ENCODE results near the gene CAMK1D.

Gene CAMK1D

GRCh38 chr10:12377658-12378290 lies 28.4 kb downstream of the CAMK1D start:
- no peak for TF ChIP-seq ARNTL (CRISPR knock-in tag; IDR thresholded peaks at IDR 0.05; ENCODE audit: borderline replicate concordance, low read depth)
- ATAC-seq, result no peak

GRCh38 chr10:12380999-12381398 lies 31.7 kb downstream of the CAMK1D start:
- ATAC-seq, result no peak
- TF ChIP-seq ZC3H10 (CRISPR knock-in tag; IDR thresholded peaks at IDR 0.05) (no peak), SNAI2 (CRISPR knock-in tag; IDR thresholded peaks at IDR 0.05) (no peak), OSR1 (CRISPR knock-in tag; IDR thresholded peaks at IDR 0.05) (no peak), PPARA (CRISPR knock-in tag; IDR thresholded peaks at IDR 0.05; ENCODE audit: borderline replicate concordance) (no peak), ZFP30 (CRISPR knock-in tag; IDR thresholded peaks at IDR 0.05) (no peak), TCF4 (CRISPR knock-in tag; IDR thresholded peaks at IDR 0.05; ENCODE audit: borderline replicate concordance) (no peak), ARNTL (CRISPR knock-in tag; IDR thresholded peaks at IDR 0.05; ENCODE audit: borderline replicate concordance, low read depth) (no peak), ESRRG (CRISPR knock-in tag; IDR thresholded peaks at IDR 0.05) (no peak), ZFP3 (CRISPR knock-in tag; IDR thresholded peaks at IDR 0.05) (no peak), RARB (CRISPR knock-in tag; IDR thresholded peaks at IDR 0.05) (no peak), TOX (CRISPR knock-in tag; IDR thresholded peaks at IDR 0.05; ENCODE audit: borderline replicate concordance) (no peak), GLIS3 (CRISPR knock-in tag; IDR thresholded peaks at IDR 0.05) (no peak), ZNF565 (CRISPR knock-in tag; conservative IDR thresholded peaks at IDR 0.05; ENCODE audit: low read depth) (no peak), ISL1 (CRISPR knock-in tag; IDR thresholded peaks at IDR 0.05) (no peak), BACH2 (CRISPR knock-in tag; IDR thresholded peaks at IDR 0.05; ENCODE audit: borderline replicate concordance) (no peak), CREB5 (CRISPR knock-in tag; IDR thresholded peaks at IDR 0.05; ENCODE audit: low read depth) (no peak), ZNF8 (CRISPR knock-in tag; IDR thresholded peaks at IDR 0.05) (no peak), CSDC2 (CRISPR knock-in tag; IDR thresholded peaks at IDR 0.05) (no peak)
- TF ChIP-seq, protein P1, sequence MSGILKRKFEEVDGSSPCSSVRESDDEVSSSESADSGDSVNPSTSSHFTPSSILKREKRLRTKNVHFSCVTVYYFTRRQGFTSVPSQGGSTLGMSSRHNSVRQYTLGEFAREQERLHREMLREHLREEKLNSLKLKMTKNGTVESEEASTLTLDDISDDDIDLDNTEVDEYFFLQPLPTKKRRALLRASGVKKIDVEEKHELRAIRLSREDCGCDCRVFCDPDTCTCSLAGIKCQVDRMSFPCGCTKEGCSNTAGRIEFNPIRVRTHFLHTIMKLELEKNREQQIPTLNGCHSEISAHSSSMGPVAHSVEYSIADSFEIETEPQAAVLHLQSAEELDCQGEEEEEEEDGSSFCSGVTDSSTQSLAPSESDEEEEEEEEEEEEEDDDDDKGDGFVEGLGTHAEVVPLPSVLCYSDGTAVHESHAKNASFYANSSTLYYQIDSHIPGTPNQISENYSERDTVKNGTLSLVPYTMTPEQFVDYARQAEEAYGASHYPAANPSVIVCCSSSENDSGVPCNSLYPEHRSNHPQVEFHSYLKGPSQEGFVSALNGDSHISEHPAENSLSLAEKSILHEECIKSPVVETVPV (CRISPR knock-in tag; IDR thresholded peaks at IDR 0.05), result no peak

GRCh38 chr10:12381536-12382156 lies 32.3 kb downstream of the CAMK1D start:
- ATAC-seq, result no peak
- TF ChIP-seq PPARA (CRISPR knock-in tag; IDR thresholded peaks at IDR 0.05; ENCODE audit: borderline replicate concordance), result no peak
- no peak for TF ChIP-seq ZNF70 (CRISPR knock-in tag; IDR thresholded peaks at IDR 0.05)
- no peak for TF ChIP-seq ZFP3 (CRISPR knock-in tag; IDR thresholded peaks at IDR 0.05)
- TF ChIP-seq GLIS3 (CRISPR knock-in tag; IDR thresholded peaks at IDR 0.05), result no peak
- TF ChIP-seq ESRRG (CRISPR knock-in tag; IDR thresholded peaks at IDR 0.05), result no peak
- TF ChIP-seq OSR1 (CRISPR knock-in tag; IDR thresholded peaks at IDR 0.05), result no peak
- no peak for TF ChIP-seq ISL1 (CRISPR knock-in tag; IDR thresholded peaks at IDR 0.05)
- TF ChIP-seq SNAI2 (CRISPR knock-in tag; IDR thresholded peaks at IDR 0.05), result no peak
- no peak for TF ChIP-seq ZFP30 (CRISPR knock-in tag; IDR thresholded peaks at IDR 0.05)
- no peak for TF ChIP-seq CSDC2 (CRISPR knock-in tag; IDR thresholded peaks at IDR 0.05)
- no peak for TF ChIP-seq TOX (CRISPR knock-in tag; IDR thresholded peaks at IDR 0.05; ENCODE audit: borderline replicate concordance)
- TF ChIP-seq ZNF565 (CRISPR knock-in tag; conservative IDR thresholded peaks at IDR 0.05; ENCODE audit: low read depth), result no peak
- no peak for TF ChIP-seq BACH2 (CRISPR knock-in tag; IDR thresholded peaks at IDR 0.05; ENCODE audit: borderline replicate concordance)
- TF ChIP-seq, protein P1 (CRISPR knock-in tag; IDR thresholded peaks at IDR 0.05), result no peak
- no peak for TF ChIP-seq RARB (CRISPR knock-in tag; IDR thresholded peaks at IDR 0.05)
- no peak for TF ChIP-seq TCF4 (CRISPR knock-in tag; IDR thresholded peaks at IDR 0.05; ENCODE audit: borderline replicate concordance)

- TF ChIP-seq TCF4 (CRISPR knock-in tag; IDR thresholded peaks at IDR 0.05; ENCODE audit: borderline replicate concordance), result no peak
- TF ChIP-seq ESRRG (CRISPR knock-in tag; IDR thresholded peaks at IDR 0.05), result no peak
- no peak for TF ChIP-seq ZNF70 (CRISPR knock-in tag; IDR thresholded peaks at IDR 0.05)
- TF ChIP-seq OSR1 (CRISPR knock-in tag; IDR thresholded peaks at IDR 0.05), result no peak
- TF ChIP-seq RARB (CRISPR knock-in tag; IDR thresholded peaks at IDR 0.05), result no peak
- no peak for TF ChIP-seq ARNTL (CRISPR knock-in tag; IDR thresholded peaks at IDR 0.05; ENCODE audit: borderline replicate concordance, low read depth)
- TF ChIP-seq, protein P2, sequence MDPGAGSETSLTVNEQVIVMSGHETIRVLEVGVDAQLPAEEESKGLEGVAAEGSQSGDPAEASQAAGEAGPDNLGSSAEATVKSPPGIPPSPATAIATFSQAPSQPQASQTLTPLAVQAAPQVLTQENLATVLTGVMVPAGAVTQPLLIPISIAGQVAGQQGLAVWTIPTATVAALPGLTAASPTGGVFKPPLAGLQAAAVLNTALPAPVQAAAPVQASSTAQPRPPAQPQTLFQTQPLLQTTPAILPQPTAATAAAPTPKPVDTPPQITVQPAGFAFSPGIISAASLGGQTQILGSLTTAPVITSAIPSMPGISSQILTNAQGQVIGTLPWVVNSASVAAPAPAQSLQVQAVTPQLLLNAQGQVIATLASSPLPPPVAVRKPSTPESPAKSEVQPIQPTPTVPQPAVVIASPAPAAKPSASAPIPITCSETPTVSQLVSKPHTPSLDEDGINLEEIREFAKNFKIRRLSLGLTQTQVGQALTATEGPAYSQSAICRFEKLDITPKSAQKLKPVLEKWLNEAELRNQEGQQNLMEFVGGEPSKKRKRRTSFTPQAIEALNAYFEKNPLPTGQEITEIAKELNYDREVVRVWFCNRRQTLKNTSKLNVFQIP (CRISPR knock-in tag; IDR thresholded peaks at IDR 0.05; ENCODE audit: borderline replicate concordance, low read depth), result no peak
- TF ChIP-seq CSDC2 (CRISPR knock-in tag; IDR thresholded peaks at IDR 0.05), result no peak
- no peak for TF ChIP-seq BACH2 (CRISPR knock-in tag; IDR thresholded peaks at IDR 0.05; ENCODE audit: borderline replicate concordance)
- no peak for TF ChIP-seq PPARA (CRISPR knock-in tag; IDR thresholded peaks at IDR 0.05; ENCODE audit: borderline replicate concordance)
- TF ChIP-seq ZC3H10 (CRISPR knock-in tag; IDR thresholded peaks at IDR 0.05), result no peak
- no peak for ATAC-seq
These were observed 32.8 kb downstream of the CAMK1D start for GRCh38 chr10:12382157-12382548.

All from SK-N-SH treated with all-trans-retinoic acid at 6 μM for 48 hours (cell line).